ENCODE measurements around the gene CSK.

CSK gene

GRCh38 chr15:74843445-74843828, 61.6 kb downstream of the CSK start:
- DNase-seq (ENCODE audit: low read depth in 2 of 2): no peak

- DNase-seq (ENCODE audit: low read depth in 2 of 2): no peak
Observed at GRCh38 chr15:74843891-74844299, 62.0 kb downstream of the CSK start.

- no peak for DNase-seq (ENCODE audit: low read depth in 2 of 2)
Observed at GRCh38 chr15:74844319-74845207, 62.7 kb downstream of the CSK start.

- peak in 1 of 2 donors; percentile 39 for DNase-seq (ENCODE audit: low read depth in 2 of 2)
Observed at GRCh38 chr15:74845208-74845568, 63.3 kb downstream of the CSK start.

GRCh38 chr15:74845581-74845980, 63.7 kb downstream of the CSK start:
- DNase-seq (ENCODE audit: low read depth in 2 of 2): no peak

- no peak for DNase-seq (ENCODE audit: low read depth in 2 of 2)
Observed at GRCh38 chr15:74847432-74847831, 65.6 kb downstream of the CSK start.

- no peak for DNase-seq (ENCODE audit: low read depth in 2 of 2)
Observed at GRCh38 chr15:74850393-74850792, 68.5 kb downstream of the CSK start.

- DNase-seq (ENCODE audit: low read depth in 2 of 2): no peak
Observed at GRCh38 chr15:74851960-74852359, 70.1 kb downstream of the CSK start.

All from stimulated activated CD8-positive, alpha-beta memory T cell treated with anti-CD3 and anti-CD28 coated beads, Interleukin-7, amount 100 ng/mL, for 4 hours (primary cell).